Endometrial microvascular endothelial cells (primary cell): ENCODE measurements around the gene PROB1. TPM values are rescaled to one million over a fixed set of nuclear protein-coding genes. Genes with fewer than 3 reads are reported as not detected.
"Not testable (repeated sequence)": the region's sequence is repeated elsewhere in the genome, so short reads cannot be mapped to it uniquely, and the experiment has no call there.

Experiments used
- in situ Hi-C: cut with HindIII; loops from 2 replicates; pipeline ENCODE4 v1.10.0; 2017; ENCODE audit warnings: low sequenced_read_pairs, low pct_unique_long_range_greater_than_20kb; ENCODE audit errors: inconsistent ontology term
- total RNA-seq: library from RNA; depleted of rRNA; stranded (reverse); fragments of >200 nt; gene quantifications from one replicate; pipeline ENCODE4 v1.2.3, GENCODE V29; 2015; ENCODE audit errors: inconsistent ontology term

The PROB1 gene
- total RNA-seq, 1 donor from 2014 or later = 1.8 TPM

- in situ Hi-C loops = no loop called here
Observed at GRCh38 chr5:139360384-139360783, 34.5 kb downstream of the PROB1 start.

GRCh38 chr5:139358064-139358463 lies 36.8 kb downstream of the PROB1 start:
- in situ Hi-C loops = no loop called here

GRCh38 chr5:139355900-139356299 lies 39.0 kb downstream of the PROB1 start:
- in situ Hi-C loops = not testable (repeated sequence)

DNA sequence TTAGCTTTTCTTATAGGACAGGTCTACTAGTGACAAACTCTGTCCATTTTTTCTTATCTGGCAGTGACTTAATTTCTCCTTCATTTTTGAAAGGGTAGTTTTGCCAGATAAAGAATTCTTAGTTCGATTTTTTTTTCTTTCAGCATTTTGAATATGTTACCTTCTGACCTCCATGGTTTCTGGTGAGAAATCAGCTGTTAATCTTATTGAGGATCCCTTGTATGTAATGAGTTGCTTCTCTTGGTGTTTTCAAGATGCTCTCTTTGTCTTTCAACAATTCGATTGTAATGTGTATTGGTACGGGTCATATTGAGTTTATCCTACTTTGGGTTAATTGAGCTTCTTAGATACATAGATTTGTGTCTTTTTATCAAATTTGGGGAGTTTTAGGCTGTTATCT lies 40.7 kb downstream of the PROB1 start:
- in situ Hi-C loops = no loop called here

DNA sequence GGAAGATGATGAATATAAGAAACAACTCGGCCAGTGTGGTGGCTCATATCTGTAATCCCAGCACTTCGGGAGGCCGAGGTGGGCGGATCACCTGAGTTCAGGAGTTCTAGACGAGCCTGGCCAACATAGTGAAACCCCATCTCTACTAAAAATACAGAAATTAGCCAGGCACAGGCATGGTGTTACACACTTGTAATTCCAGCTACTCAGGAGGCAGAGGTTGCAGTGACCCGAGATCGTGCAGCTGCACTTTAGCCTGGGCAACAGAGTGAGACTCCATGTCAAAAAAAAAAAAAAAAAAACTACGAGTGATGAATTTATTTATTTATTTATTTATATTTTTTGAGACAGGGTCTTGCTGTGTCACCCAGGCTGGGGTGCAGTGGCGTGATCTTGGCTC lies 47.0 kb downstream of the PROB1 start:
- in situ Hi-C loops = not testable (repeated sequence)

DNA sequence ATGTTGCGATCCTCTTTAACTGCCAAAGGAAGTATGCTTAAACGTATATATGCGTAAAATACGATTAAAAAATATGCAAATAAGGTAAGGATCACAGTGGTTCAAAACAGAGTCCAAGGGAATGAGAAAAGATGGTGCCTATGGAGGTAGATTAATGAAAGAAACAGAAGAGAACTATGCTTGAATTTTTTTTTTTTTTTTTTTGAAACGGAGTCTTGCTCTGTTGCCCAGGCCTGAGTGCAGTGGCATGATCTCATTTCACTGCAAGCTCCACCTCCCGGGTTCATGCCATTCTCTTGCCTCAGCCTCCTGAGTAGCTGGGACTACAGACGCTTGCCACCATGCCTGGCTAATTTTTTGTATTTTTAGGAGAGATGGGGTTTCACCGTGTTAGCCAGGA lies 49.5 kb downstream of the PROB1 start:
- in situ Hi-C loops = not testable (repeated sequence)

DNA sequence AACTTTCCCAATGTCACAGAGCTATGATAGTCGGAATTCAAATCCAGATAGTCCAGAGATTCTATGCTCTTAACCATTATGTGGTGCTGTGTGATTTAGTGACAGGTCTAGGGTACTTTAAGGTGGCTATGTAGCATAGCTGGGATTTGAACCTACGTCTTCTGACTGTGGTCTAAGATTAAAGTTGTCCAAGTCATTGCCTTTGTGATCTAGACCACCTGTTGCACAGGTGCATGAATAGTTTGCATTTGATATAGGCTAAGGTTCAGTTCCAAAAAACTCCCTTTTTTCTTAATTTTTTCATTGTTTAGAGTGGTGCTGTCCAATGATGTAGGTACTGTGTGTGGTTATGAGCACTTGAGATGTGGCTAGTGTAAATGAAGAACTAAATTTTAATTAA lies 50.7 kb downstream of the PROB1 start:
- in situ Hi-C loops = no loop called here

GRCh38 chr5:139343476-139343875 lies 51.4 kb downstream of the PROB1 start:
- in situ Hi-C loops = no loop called here

DNA sequence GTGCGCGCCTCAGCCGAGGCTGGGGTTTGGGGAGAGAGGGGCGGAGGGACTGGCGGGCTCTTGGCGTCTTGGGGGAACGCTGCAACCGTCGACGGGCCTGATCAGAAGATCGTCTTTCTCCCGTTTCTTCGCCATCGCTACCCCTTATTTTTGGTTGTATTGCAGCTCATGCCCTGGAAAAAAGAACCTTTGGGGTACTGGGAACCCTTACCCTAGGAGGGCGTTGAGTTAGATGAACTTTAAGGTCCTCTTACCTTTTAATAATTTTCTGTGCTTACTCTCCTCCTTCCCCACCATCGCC lies 52.5 kb downstream of the PROB1 start:
- in situ Hi-C loops = no loop called here

DNA sequence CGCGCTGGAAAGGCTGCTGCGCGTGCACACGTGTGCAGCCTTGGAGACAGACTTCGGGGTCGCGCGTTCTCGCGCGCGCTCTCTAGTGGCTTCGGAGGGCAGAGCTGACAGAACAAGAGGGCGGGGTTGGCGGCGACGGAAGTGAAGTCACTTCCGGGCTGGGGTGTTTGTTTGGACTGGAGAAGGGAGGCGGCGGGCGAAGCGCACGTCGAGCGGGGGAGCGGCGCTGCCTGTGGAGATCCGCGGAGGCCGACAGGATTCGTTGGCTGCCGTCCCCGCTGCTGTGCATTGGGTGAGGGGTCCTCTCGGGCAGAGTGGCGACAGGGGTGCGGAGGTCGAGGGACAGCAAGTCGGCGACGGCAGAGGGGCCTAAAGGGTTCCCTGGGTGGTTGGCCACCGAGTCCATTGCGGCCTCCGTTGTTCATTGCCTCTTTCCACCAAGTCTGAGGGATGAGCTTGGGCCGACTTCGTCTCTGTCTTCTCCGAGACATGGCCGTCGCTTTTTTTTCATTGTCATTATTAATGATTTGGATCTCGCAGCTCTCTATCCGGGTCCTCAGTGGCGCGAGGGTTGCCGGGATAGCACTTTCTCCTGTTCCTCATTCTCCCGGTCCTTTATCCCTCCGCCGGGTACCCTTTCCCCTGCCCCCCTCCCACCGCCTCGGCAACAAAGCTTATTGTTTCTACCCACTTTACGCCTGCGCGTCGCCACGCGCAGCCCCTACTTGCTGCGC lies 53.0 kb downstream of the PROB1 start, which contains the start of gene PAIP2:
TSS of gene PAIP2 (plus strand) at position 166 of the 734 bp plus-strand sequence. CDS start 21,931 bp downstream, outside the sequence.
- in situ Hi-C loops = no loop called here

DNA sequence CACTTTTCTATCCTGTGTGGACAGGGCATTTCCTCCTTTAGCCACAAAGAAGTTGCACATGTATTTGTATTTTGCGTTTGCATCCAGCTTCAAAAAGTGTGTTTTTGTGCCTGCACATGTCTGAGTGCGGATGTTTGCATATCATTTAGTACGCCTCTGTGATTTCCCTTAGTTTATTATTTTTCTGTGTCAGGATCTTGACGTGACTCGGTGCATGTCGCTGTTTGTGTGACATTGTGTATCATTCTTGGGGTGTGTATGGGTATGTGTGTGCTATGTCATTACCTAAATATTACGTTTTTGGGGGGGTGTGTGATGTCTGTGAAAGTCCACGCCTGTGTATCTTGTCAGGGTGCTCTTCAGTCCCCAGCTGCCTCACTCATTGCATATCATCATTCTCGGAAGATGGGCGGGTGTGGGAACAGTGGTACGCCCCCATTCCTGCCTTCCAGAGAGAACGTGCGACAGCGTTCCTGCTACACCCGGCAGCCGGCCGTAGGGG lies 53.7 kb downstream of the PROB1 start:
- in situ Hi-C loops = no loop called here

Other genes with a start within 250 kb of the PROB1 start
- gene SIL1, start 196.7 kb downstream of the PROB1 start, total RNA-seq = 42.6 TPM
- 179 TPM for gene MATR3, start 101.4 kb downstream of the PROB1 start, total RNA-seq
- 61.8 TPM for gene PAIP2, start 53.2 kb downstream of the PROB1 start, total RNA-seq
- gene SLC23A1, start 11.8 kb downstream of the PROB1 start, total RNA-seq = not detected
- gene MZB1, start 5.2 kb downstream of the PROB1 start, total RNA-seq = not detected
- gene SPATA24, start 9.0 kb upstream of the PROB1 start, total RNA-seq = 10.4 TPM
- 10.1 TPM for gene DNAJC18, start 44.4 kb upstream of the PROB1 start, total RNA-seq
- gene ECSCR, start 67.6 kb upstream of the PROB1 start, total RNA-seq = 417 TPM
- gene SMIM33, start 75.9 kb upstream of the PROB1 start, total RNA-seq = not detected
- gene STING1, start 87.7 kb upstream of the PROB1 start, total RNA-seq = 37.6 TPM
- gene UBE2D2, start 166.2 kb upstream of the PROB1 start, total RNA-seq = 105 TPM